Hepatocyte (in vitro differentiated cells): Measurements from ENCODE around the gene IGFL2. TPM values are rescaled to one million over a fixed set of nuclear protein-coding genes. Genes with fewer than 3 reads are reported as not detected.
"Not testable (repeated sequence)": the region's sequence is repeated elsewhere in the genome, so short reads cannot be mapped to it uniquely, and the experiment has no call there.

Experiments used
- DNase-seq: peaks from one replicate; pipeline ENCODE4 v3.0.0-alpha.2; 2016; ENCODE audit warnings: low spot score
- H2AFZ ChIP-seq: fragments of 200-600 bp; sonication (generic); 2 replicates; pipeline ENCODE4 v1.6.0; 2016; ENCODE audit warnings: antibody characterized with exemption, mild to moderate bottlenecking
- H3K27ac ChIP-seq: fragments of 200-600 bp; sonication (generic); 2 replicates; pipeline ENCODE4 v1.5.1; 2016; ENCODE audit warnings: mild to moderate bottlenecking
- H3K27me3 ChIP-seq: fragments of 200-600 bp; sonication (generic); 2 replicates; pipeline ENCODE4 v1.6.1; 2016
- H3K36me3 ChIP-seq: fragments of 200-600 bp; sonication (generic); replicated peaks from 2 replicates; pipeline ENCODE4 v1.5.1; 2016; ENCODE audit warnings: low read depth; ENCODE audit not compliant: insufficient read depth
- H3K4me1 ChIP-seq: fragments of 200-600 bp; sonication (generic); 2 replicates; pipeline ENCODE4 v1.5.1; 2016; ENCODE audit warnings: mild to moderate bottlenecking, moderate library complexity; ENCODE audit not compliant: insufficient read depth
- H3K4me2 ChIP-seq: fragments of 200-600 bp; sonication (generic); 2 replicates; pipeline ENCODE4 v1.6.0; 2016
- H3K4me3 ChIP-seq: fragments of 200-600 bp; sonication (generic); 2 replicates; pipeline ENCODE4 v1.5.1; 2016; ENCODE audit warnings: mild to moderate bottlenecking
- H3K79me2 ChIP-seq: fragments of 200-600 bp; sonication (generic); 2 replicates; pipeline ENCODE4 v1.6.0; 2017; ENCODE audit warnings: mild to moderate bottlenecking
- H3K9me2 ChIP-seq: fragments of 200-600 bp; sonication (generic); replicated peaks from 2 replicates; pipeline ENCODE4 v1.6.0; 2017; ENCODE audit warnings: mild to moderate bottlenecking; ENCODE audit not compliant: insufficient read depth
- H3K9me3 ChIP-seq: fragments of 200-600 bp; sonication (generic); 2 replicates; pipeline ENCODE4 v1.5.1; 2016; ENCODE audit warnings: low read depth, mild to moderate bottlenecking
- H4K20me1 ChIP-seq: fragments of 200-600 bp; sonication (generic); 2 replicates; pipeline ENCODE4 v1.6.0; 2016; ENCODE audit warnings: mild to moderate bottlenecking; ENCODE audit not compliant: insufficient read depth, poor library complexity, severe bottlenecking
- CTCF ChIP-seq: fragments of 200-600 bp; sonication (generic); IDR thresholded peaks from 2 replicates; pipeline ENCODE4 v1.5.1; 2016; ENCODE audit warnings: antibody characterized with exemption, mild to moderate bottlenecking; ENCODE audit not compliant: poor library complexity
- EZH2 ChIP-seq: fragments of 200-600 bp; sonication (generic); IDR thresholded peaks from 2 replicates; pipeline ENCODE4 v1.6.1; 2016; ENCODE audit warnings: antibody characterized with exemption, mild to moderate bottlenecking, borderline replicate concordance
- EZH2phosphoT487 ChIP-seq: fragments of 200-600 bp; sonication (generic); IDR thresholded peaks from one replicate; pipeline ENCODE4 v1.6.1; 2018; ENCODE audit warnings: antibody characterized with exemption, mild to moderate bottlenecking, low read depth, moderate library complexity; ENCODE audit not compliant: unreplicated experiment, severe bottlenecking
- WGBS: methylation state at CpG from one replicate; pipeline ENCODE4 v1.1.6; 2016; ENCODE audit warnings: low lambda C conversion rate; ENCODE audit errors: missing lambda C conversion rate; 5-methylcytosine and 5-hydroxymethylcytosine counted together
- polyA plus RNA-seq: library from polyadenylated mRNA; unstranded; fragments of >200 nt; fragmentation: Nextera tagmentation; extraction: Ambion mirVana; gene quantifications from 2 replicates; pipeline ENCODE4 v1.2.1, GENCODE V29; 2016
- total RNA-seq: library from RNA; depleted of rRNA; stranded (reverse); fragments of >200 nt; gene quantifications from 2 replicates; pipeline ENCODE4 v1.2.3, GENCODE V29; 2014

Gene IGFL2
- 12.9 and 15.2 TPM in 2 replicates for total RNA-seq
- 17.2 and 22.9 TPM in 2 replicates for polyA plus RNA-seq

GRCh38 chr19:46147791-46148288, at the start of gene IGFL2:
TSS of gene IGFL2 (plus strand) at chr19:46148238. CDS start at chr19:46148279, 41 bp downstream.
- Histone ChIP-seq H3K4me2 (peak within 1 kb of the TSS; percentile 54), H3K4me1 (peaks cover 21% of the 10 kb centered on the region), H3K27me3 (no peaks in the 10 kb centered on the region), H3K9me2 (no peaks in the 10 kb centered on the region), H3K4me3 (no peak within 1 kb of the TSS), H3K36me3 (no peaks in the 10 kb centered on the region), H3K79me2 (no peaks in the 10 kb centered on the region), H3K9me3 (no peaks in the 10 kb centered on the region), H2AFZ (no peak within 1 kb of the TSS), H3K27ac (peak within 1 kb of the TSS; percentile 46), H4K20me1 (no peaks in the 10 kb centered on the region)
- 36% methylated on average over 6 of the region's 6 CpGs for WGBS
- peak; percentile 80 for DNase-seq
- TF ChIP-seq CTCF: no peak
- TF ChIP-seq EZH2: no peak
- TF ChIP-seq EZH2phosphoT487: no peak

GRCh38 chr19:46100344-46100743, 47.7 kb upstream of the IGFL2 start:
- Histone ChIP-seq H3K79me2 (no peaks in the 10 kb centered on the region), H3K9me3 (no peaks in the 10 kb centered on the region), H3K36me3 (no peaks in the 10 kb centered on the region), H3K4me3 (no peak overlapping the region), H3K27me3 (no peaks in the 10 kb centered on the region), H3K27ac (no peak overlapping the region), H4K20me1 (no peaks in the 10 kb centered on the region), H3K4me1 (no peaks in the 10 kb centered on the region), H3K4me2 (no peak overlapping the region), H3K9me2 (no peaks in the 10 kb centered on the region), H2AFZ (no peak overlapping the region)
- no peak for TF ChIP-seq CTCF
- TF ChIP-seq EZH2: no peak
- no peak for TF ChIP-seq EZH2phosphoT487
- 76% methylated on average over 1 of the region's 1 CpG for WGBS
- no peak for DNase-seq

GRCh38 chr19:46101293-46101692, 46.7 kb upstream of the IGFL2 start:
- H3K9me2 ChIP-seq: no peaks in the 10 kb centered on the region
- H3K27ac ChIP-seq: no peak overlapping the region
- H4K20me1 ChIP-seq: no peaks in the 10 kb centered on the region
- H3K9me3 ChIP-seq: no peaks in the 10 kb centered on the region
- 72% methylated on average over 6 of the region's 6 CpGs for WGBS
- no peaks in the 10 kb centered on the region for H3K27me3 ChIP-seq
- no peaks in the 10 kb centered on the region for H3K79me2 ChIP-seq
- H3K4me2 ChIP-seq: no peak overlapping the region
- H3K4me3 ChIP-seq: no peak overlapping the region
- H2AFZ ChIP-seq: no peak overlapping the region
- H3K4me1 ChIP-seq: no peaks in the 10 kb centered on the region
- H3K36me3 ChIP-seq: no peaks in the 10 kb centered on the region
- DNase-seq: no peak
- TF ChIP-seq CTCF: no peak
- TF ChIP-seq EZH2phosphoT487: no peak

GRCh38 chr19:46102333-46102732, 45.7 kb upstream of the IGFL2 start:
- not testable (repeated sequence) for H3K4me1 ChIP-seq, H3K36me3 ChIP-seq, H3K27me3 ChIP-seq, H4K20me1 ChIP-seq, H3K9me2 ChIP-seq, H3K4me3 ChIP-seq, H2AFZ ChIP-seq, H3K4me2 ChIP-seq, H3K9me3 ChIP-seq, DNase-seq, H3K79me2 ChIP-seq
- WGBS: 78% methylated on average over 7 of the region's 7 CpGs
- peak overlapping the region; percentile 19 for H3K27ac ChIP-seq
